ENCODE data around the gene TMEM179B. TPM values are rescaled to one million over a fixed set of nuclear protein-coding genes. Genes with fewer than 3 reads are reported as not detected.

The TMEM179B gene
- total and polyA plus RNA-seq, 2 of the 13 experiments (the other 11 are each of a cell fraction or from before 2014, with no cell fraction given) = 24.8 to 25.7 TPM

- no peak for TF ChIP-seq SCMH1 (CRISPR knock-in tag; IDR thresholded peaks at IDR 0.05; ENCODE audit: borderline replicate concordance)
- TF ChIP-seq ZMYM4 (CRISPR knock-in tag; IDR thresholded peaks at IDR 0.05) = peak; percentile 65
- TF ChIP-seq MAZ (IDR thresholded peaks at IDR 0.05; ENCODE audit: borderline replicate concordance, low read depth, low read length) = peak; percentile 74; the same call in 1 of the 2 replicates
- peak; percentile 91 for TF ChIP-seq MAZ (CRISPR knock-in tag; IDR thresholded peaks at IDR 0.05; ENCODE audit: low read depth)
- TF ChIP-seq SMAD9 (CRISPR knock-in tag; IDR thresholded peaks at IDR 0.05) = 0 out of 2 replicates have a peak, but pooled peaks have one; percentile 81
- TF ChIP-seq TFDP1 (CRISPR knock-in tag; IDR thresholded peaks at IDR 0.05; ENCODE audit: borderline replicate concordance) = peak; percentile 87
- TF ChIP-seq ZBTB8A (CRISPR knock-in tag; IDR thresholded peaks at IDR 0.05; ENCODE audit: borderline replicate concordance, low read depth) = peak; percentile 58; the same call in 1 of the 2 replicates
- no peak; the same call in 1 of the 2 replicates for TF ChIP-seq TGIF2 (CRISPR knock-in tag; IDR thresholded peaks at IDR 0.05)
- peak; percentile 69; the same call in 1 of the 2 replicates for TF ChIP-seq ZZZ3 (CRISPR knock-in tag; IDR thresholded peaks at IDR 0.05; ENCODE audit: borderline replicate concordance)
- TF ChIP-seq HDAC6 (IDR thresholded peaks at IDR 0.05; ENCODE audit: low read depth, low read length) = no peak
- peak; percentile 75; the same call in 1 of the 2 replicates for TF ChIP-seq RXRB (CRISPR knock-in tag; IDR thresholded peaks at IDR 0.05; ENCODE audit: borderline replicate concordance)
- peak; percentile 30; the same call in 1 of the 2 replicates for TF ChIP-seq ZFP36L2 (CRISPR knock-in tag; IDR thresholded peaks at IDR 0.05)
- TF ChIP-seq AGO2 (optimal IDR thresholded peaks at IDR 0.05; ENCODE audit: low read depth, low read length) = peak; percentile 100
- TF ChIP-seq MLLT10 (CRISPR knock-in tag; IDR thresholded peaks at IDR 0.05) = no peak
- peak; percentile 94 for TF ChIP-seq CREB1 (IDR thresholded peaks at IDR 0.05)
- peak; percentile 97 for TF ChIP-seq CREB1 (CRISPR knock-in tag; IDR thresholded peaks at IDR 0.05)
- TF ChIP-seq HMGXB4 (CRISPR knock-in tag; IDR thresholded peaks at IDR 0.05; ENCODE audit: borderline replicate concordance in 1 of 2, low read depth in 1 of 2) = peak; percentile 91 to 95
- TF ChIP-seq POLR2G (IDR thresholded peaks at IDR 0.05; ENCODE audit: low read depth, low read length) = peak; percentile 98
- TF ChIP-seq HDAC1 (CRISPR knock-in tag; IDR thresholded peaks at IDR 0.05) = peak; percentile 96
- peak; percentile 81; the same call in 1 of the 2 replicates for TF ChIP-seq ZNF619 (CRISPR knock-in tag; IDR thresholded peaks at IDR 0.05)
- peak; percentile 75 for TF ChIP-seq ZNF33B (CRISPR knock-in tag; IDR thresholded peaks at IDR 0.05)
- TF ChIP-seq ZBTB34 (CRISPR knock-in tag; IDR thresholded peaks at IDR 0.05) = peak; percentile 85; the same call in 1 of the 2 replicates
- TF ChIP-seq ZBTB21 (CRISPR knock-in tag; IDR thresholded peaks at IDR 0.05) = 0 out of 2 replicates have a peak, but pooled peaks have one; percentile 17
Observed at GRCh38 chr11:62787005-62787759, at the start of gene TMEM179B (continued).
